ENCODE data around the gene NXF1. TPM values are rescaled to one million over a fixed set of nuclear protein-coding genes. Genes with fewer than 3 reads are reported as not detected.

NXF1 gene
- total and polyA plus RNA-seq, 2 of the 13 experiments (the other 11 are each of a cell fraction or from before 2014, with no cell fraction given) = 30.4 to 30.9 TPM

- no peak for TF ChIP-seq NR2F1 (CRISPR knock-in tag; IDR thresholded peaks at IDR 0.05)
- TF ChIP-seq ZNF446 (CRISPR knock-in tag; IDR thresholded peaks at IDR 0.05) = no peak
- peak; percentile 46; the same call in 1 of the 2 replicates for TF ChIP-seq CEBPG (CRISPR knock-in tag; IDR thresholded peaks at IDR 0.05)
- peak; percentile 93 for TF ChIP-seq KMT2B (CRISPR knock-in tag; IDR thresholded peaks at IDR 0.05)
- TF ChIP-seq, protein P1, sequence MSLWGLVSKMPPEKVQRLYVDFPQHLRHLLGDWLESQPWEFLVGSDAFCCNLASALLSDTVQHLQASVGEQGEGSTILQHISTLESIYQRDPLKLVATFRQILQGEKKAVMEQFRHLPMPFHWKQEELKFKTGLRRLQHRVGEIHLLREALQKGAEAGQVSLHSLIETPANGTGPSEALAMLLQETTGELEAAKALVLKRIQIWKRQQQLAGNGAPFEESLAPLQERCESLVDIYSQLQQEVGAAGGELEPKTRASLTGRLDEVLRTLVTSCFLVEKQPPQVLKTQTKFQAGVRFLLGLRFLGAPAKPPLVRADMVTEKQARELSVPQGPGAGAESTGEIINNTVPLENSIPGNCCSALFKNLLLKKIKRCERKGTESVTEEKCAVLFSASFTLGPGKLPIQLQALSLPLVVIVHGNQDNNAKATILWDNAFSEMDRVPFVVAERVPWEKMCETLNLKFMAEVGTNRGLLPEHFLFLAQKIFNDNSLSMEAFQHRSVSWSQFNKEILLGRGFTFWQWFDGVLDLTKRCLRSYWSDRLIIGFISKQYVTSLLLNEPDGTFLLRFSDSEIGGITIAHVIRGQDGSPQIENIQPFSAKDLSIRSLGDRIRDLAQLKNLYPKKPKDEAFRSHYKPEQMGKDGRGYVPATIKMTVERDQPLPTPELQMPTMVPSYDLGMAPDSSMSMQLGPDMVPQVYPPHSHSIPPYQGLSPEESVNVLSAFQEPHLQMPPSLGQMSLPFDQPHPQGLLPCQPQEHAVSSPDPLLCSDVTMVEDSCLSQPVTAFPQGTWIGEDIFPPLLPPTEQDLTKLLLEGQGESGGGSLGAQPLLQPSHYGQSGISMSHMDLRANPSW (CRISPR knock-in tag; IDR thresholded peaks at IDR 0.05; ENCODE audit: borderline replicate concordance) = no peak
- no peak for TF ChIP-seq MTF2 (CRISPR knock-in tag; IDR thresholded peaks at IDR 0.05; ENCODE audit: borderline replicate concordance)
- TF ChIP-seq, protein P2, sequence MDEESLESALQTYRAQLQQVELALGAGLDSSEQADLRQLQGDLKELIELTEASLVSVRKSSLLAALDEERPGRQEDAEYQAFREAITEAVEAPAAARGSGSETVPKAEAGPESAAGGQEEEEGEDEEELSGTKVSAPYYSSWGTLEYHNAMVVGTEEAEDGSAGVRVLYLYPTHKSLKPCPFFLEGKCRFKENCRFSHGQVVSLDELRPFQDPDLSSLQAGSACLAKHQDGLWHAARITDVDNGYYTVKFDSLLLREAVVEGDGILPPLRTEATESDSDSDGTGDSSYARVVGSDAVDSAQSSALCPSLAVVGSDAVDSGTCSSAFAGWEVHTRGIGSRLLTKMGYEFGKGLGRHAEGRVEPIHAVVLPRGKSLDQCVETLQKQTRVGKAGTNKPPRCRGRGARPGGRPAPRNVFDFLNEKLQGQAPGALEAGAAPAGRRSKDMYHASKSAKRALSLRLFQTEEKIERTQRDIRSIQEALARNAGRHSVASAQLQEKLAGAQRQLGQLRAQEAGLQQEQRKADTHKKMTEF (CRISPR knock-in tag; IDR thresholded peaks at IDR 0.05) = peak; percentile 87
- 0 out of 2 replicates have a peak, but pooled peaks have one; percentile 11 for TF ChIP-seq ZNF564 (CRISPR knock-in tag; IDR thresholded peaks at IDR 0.05)
- TF ChIP-seq MAZ (IDR thresholded peaks at IDR 0.05; ENCODE audit: borderline replicate concordance, low read depth, low read length) = peak; percentile 45; the same call in 1 of the 2 replicates
- TF ChIP-seq MAZ (CRISPR knock-in tag; IDR thresholded peaks at IDR 0.05; ENCODE audit: low read depth) = peak; percentile 78
- peak; percentile 82 for TF ChIP-seq ARHGAP35 (CRISPR knock-in tag; IDR thresholded peaks at IDR 0.05; ENCODE audit: borderline replicate concordance)
- TF ChIP-seq U2AF2 (IDR thresholded peaks at IDR 0.05; ENCODE audit: low read depth, low read length) = no peak
- peak; percentile 26; the same call in 1 of the 2 replicates for TF ChIP-seq WIZ (CRISPR knock-in tag; IDR thresholded peaks at IDR 0.05)
- peak; percentile 77 for TF ChIP-seq ZFY (CRISPR knock-in tag; IDR thresholded peaks at IDR 0.05)
- TF ChIP-seq RBFOX2 (IDR thresholded peaks at IDR 0.05; ENCODE audit: low read depth, low read length) = peak; percentile 88
- TF ChIP-seq FOXK1 (CRISPR knock-in tag; IDR thresholded peaks at IDR 0.05; ENCODE audit: borderline replicate concordance, low read depth) = peak; percentile 97
- no peak for TF ChIP-seq ZNF207 (IDR thresholded peaks at IDR 0.05; ENCODE audit: borderline replicate concordance)
- TF ChIP-seq THAP8 (CRISPR knock-in tag; IDR thresholded peaks at IDR 0.05; ENCODE audit: borderline replicate concordance) = no peak
- TF ChIP-seq BRCA1 (CRISPR knock-in tag; IDR thresholded peaks at IDR 0.05) = no peak
- peak; percentile 87 for TF ChIP-seq ZNF788 (CRISPR knock-in tag; IDR thresholded peaks at IDR 0.05; ENCODE audit: borderline replicate concordance)
- TF ChIP-seq, protein P3, sequence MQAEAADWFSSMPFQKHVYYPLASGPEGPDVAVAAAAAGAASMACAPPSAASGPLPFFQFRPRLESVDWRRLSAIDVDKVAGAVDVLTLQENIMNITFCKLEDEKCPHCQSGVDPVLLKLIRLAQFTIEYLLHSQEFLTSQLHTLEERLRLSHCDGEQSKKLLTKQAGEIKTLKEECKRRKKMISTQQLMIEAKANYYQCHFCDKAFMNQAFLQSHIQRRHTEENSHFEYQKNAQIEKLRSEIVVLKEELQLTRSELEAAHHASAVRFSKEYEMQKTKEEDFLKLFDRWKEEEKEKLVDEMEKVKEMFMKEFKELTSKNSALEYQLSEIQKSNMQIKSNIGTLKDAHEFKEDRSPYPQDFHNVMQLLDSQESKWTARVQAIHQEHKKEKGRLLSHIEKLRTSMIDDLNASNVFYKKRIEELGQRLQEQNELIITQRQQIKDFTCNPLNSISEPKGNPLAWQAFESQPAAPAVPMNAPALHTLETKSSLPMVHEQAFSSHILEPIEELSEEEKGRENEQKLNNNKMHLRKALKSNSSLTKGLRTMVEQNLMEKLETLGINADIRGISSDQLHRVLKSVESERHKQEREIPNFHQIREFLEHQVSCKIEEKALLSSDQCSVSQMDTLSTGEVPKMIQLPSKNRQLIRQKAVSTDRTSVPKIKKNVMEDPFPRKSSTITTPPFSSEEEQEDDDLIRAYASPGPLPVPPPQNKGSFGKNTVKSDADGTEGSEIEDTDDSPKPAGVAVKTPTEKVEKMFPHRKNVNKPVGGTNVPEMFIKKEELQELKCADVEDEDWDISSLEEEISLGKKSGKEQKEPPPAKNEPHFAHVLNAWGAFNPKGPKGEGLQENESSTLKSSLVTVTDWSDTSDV (CRISPR knock-in tag; IDR thresholded peaks at IDR 0.05) = no peak; the same call in 1 of the 2 replicates
- TF ChIP-seq ZNF567 (CRISPR knock-in tag; IDR thresholded peaks at IDR 0.05; ENCODE audit: borderline replicate concordance) = 0 out of 2 replicates have a peak, but pooled peaks have one; percentile 58
Observed at GRCh38 chr11:62839050-62839945, 34.1 kb upstream of the NXF1 start, which contains the start of gene WDR74 (continued).
